ENCODE data around the gene SERPINB2. TPM values are rescaled to one million over a fixed set of nuclear protein-coding genes. Genes with fewer than 3 reads are reported as not detected.
A peak's percentile ranks its signal among the peaks of the same experiment; 100 is the strongest.

Gene SERPINB2, protein sequence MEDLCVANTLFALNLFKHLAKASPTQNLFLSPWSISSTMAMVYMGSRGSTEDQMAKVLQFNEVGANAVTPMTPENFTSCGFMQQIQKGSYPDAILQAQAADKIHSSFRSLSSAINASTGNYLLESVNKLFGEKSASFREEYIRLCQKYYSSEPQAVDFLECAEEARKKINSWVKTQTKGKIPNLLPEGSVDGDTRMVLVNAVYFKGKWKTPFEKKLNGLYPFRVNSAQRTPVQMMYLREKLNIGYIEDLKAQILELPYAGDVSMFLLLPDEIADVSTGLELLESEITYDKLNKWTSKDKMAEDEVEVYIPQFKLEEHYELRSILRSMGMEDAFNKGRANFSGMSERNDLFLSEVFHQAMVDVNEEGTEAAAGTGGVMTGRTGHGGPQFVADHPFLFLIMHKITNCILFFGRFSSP
- not detected for total RNA-seq

DNA sequence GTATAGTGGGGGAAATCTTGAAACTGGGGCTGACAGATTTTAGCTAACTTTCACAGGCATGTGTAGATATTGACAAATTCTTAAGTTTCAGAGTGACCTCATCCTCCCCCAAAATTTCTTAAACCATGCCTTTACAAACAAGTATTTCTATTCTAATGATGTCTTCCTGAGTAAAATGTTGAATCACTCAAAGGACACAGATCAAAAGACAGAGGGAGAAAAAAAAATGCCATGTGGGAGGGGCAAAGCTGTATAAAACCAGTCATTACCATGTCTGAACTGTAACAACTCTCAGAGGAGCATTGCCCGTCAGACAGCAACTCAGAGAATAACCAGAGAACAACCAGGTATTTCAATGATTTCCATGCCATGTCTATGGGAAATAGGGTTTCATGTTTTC lies at the start of gene SERPINB2:
Gene SERPINB2, plus strand, starts transcription at position 282 of the 400 bp plus-strand sequence. CDS start 3,740 bp downstream, outside the sequence.
- Mint-ChIP-seq H3K36me3 (ENCODE audit: low read depth) (no peaks in the 10 kb centered on the region), H3K27ac (no peak within 1 kb of the TSS), H3K27me3 (peaks cover 15% of the 10 kb centered on the region), H3K9me3 (no peaks in the 10 kb centered on the region), H3K4me1 (ENCODE audit: low read depth) (peaks cover 2% of the 10 kb centered on the region), H3K4me3 (no peak within 1 kb of the TSS)
- ChIA-PET POLR2A (no interaction called here), CTCF (no interaction called here)
- TF ChIP-seq, protein P1, sequence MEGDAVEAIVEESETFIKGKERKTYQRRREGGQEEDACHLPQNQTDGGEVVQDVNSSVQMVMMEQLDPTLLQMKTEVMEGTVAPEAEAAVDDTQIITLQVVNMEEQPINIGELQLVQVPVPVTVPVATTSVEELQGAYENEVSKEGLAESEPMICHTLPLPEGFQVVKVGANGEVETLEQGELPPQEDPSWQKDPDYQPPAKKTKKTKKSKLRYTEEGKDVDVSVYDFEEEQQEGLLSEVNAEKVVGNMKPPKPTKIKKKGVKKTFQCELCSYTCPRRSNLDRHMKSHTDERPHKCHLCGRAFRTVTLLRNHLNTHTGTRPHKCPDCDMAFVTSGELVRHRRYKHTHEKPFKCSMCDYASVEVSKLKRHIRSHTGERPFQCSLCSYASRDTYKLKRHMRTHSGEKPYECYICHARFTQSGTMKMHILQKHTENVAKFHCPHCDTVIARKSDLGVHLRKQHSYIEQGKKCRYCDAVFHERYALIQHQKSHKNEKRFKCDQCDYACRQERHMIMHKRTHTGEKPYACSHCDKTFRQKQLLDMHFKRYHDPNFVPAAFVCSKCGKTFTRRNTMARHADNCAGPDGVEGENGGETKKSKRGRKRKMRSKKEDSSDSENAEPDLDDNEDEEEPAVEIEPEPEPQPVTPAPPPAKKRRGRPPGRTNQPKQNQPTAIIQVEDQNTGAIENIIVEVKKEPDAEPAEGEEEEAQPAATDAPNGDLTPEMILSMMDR (IDR thresholded peaks at IDR 0.05), result no peak
- DNase-seq, result peak; percentile 4
- intact Hi-C loops (cut with micrococcal nuclease), result no loop called here
- peak; percentile 67 for ATAC-seq

DNA sequence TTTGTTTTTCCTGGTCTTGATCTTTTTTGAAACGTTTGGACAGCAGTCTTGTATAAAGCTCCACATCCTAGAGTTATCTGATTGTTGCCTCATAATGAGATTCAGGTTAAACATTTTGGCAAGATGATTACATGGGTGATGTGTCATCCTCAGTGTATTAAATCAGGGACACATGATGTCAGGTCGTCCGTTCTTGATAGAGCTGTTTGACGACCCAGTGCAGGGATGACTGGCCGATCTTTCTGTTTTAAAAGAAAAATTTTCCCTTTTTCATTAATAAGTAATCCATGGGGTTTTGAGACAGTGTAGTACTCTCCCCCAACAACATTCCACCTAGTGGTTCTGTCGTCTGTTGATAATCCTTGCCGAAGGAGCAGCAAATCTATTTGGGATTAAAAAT lies 44.5 kb upstream of the SERPINB2 start:
- Mint-ChIP-seq H3K27me3 (peaks cover 14% of the 10 kb centered on the region), H3K4me3 (no peak overlapping the region), H3K4me1 (ENCODE audit: low read depth) (no peaks in the 10 kb centered on the region), H3K36me3 (ENCODE audit: low read depth) (no peaks in the 10 kb centered on the region), H3K27ac (no peak overlapping the region), H3K9me3 (no peaks in the 10 kb centered on the region)
- intact Hi-C loops (cut with micrococcal nuclease), result no loop called here
- ATAC-seq (no peak), DNase-seq (no peak)
- POLR2A ChIA-PET, result no interaction called here
- CTCF ChIA-PET, result interaction anchor here (0.6 to 1.8 kb wide), 4 partner anchors 13 to 328 kb away, joined by 3 to 19 read pairs (median 3); no protein-coding TSS in a partner anchor
- TF ChIP-seq, protein P1 (IDR thresholded peaks at IDR 0.05), result no peak

DNA sequence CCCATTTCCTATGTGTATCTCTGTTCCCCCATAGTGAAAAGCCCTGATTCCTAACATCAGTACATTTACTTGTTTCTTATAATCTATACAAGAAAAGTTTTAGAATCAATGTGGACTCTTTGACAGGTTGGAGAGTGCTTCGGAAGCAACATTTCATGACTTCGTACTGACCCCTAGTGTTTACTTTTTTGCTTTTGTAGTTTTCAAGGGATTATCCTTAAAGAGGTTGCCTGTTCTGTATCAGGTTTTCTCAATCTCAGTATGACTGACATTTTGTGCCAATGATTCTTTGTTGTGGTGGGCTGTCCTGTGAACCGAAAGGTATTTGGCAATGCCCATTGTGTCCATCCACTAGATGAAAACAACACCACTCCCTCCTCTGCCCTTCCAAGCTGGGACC lies 43.3 kb upstream of the SERPINB2 start:
- POLR2A ChIA-PET, result no interaction called here
- CTCF ChIA-PET, result interaction anchor here (1.2 to 2.2 kb wide), 3 partner anchors 17 to 326 kb away, joined by 3 to 19 read pairs (median 12); no protein-coding TSS in a partner anchor
- Mint-ChIP-seq H3K36me3 (ENCODE audit: low read depth) (no peaks in the 10 kb centered on the region), H3K9me3 (no peaks in the 10 kb centered on the region), H3K27ac (no peak overlapping the region), H3K4me3 (no peak overlapping the region), H3K27me3 (peaks cover 14% of the 10 kb centered on the region), H3K4me1 (ENCODE audit: low read depth) (no peaks in the 10 kb centered on the region)
- DNase-seq, result no peak
- ATAC-seq, result no peak
- TF ChIP-seq, protein P1 (IDR thresholded peaks at IDR 0.05), result no peak
- intact Hi-C loops (cut with micrococcal nuclease), result no loop called here

DNA sequence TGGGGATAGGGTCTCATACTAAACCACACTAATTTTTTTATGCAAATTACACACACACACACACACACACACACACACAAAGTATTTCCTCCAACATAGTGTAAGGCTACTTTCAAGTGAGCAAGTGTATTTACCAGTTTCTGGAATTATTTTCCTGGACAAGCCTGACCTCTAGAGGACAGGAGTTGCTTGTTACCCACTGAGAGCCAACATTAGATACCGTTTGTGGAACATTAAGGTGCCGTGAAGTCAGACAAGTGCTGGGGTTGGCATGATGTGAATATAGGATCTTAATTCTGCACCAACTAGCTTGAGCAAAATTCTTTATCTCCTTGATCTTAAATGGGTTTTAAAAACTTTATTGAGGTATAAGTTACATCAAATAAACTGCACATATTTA lies 39.3 kb upstream of the SERPINB2 start:
- ATAC-seq (no peak), DNase-seq (peak; percentile 5)
- intact Hi-C loops (cut with micrococcal nuclease), result loop anchor here (5.0 kb wide), 1 partner anchor 331 kb away; no protein-coding TSS in a partner anchor
- POLR2A ChIA-PET, result no interaction called here
- H3K27ac Mint-ChIP-seq, result no peak overlapping the region
- no peaks in the 10 kb centered on the region for H3K9me3 Mint-ChIP-seq
- H3K27me3 Mint-ChIP-seq, result peaks cover 8% of the 10 kb centered on the region
- H3K36me3 Mint-ChIP-seq (ENCODE audit: low read depth), result no peaks in the 10 kb centered on the region
- no peaks in the 10 kb centered on the region for H3K4me1 Mint-ChIP-seq (ENCODE audit: low read depth)
- no peak overlapping the region for H3K4me3 Mint-ChIP-seq
- TF ChIP-seq, protein P1 (IDR thresholded peaks at IDR 0.05), result peak; percentile 15
- CTCF ChIA-PET, result interaction anchor here (2.0 kb wide), 1 partner anchor 330 kb away, joined by 12 read pairs; no protein-coding TSS in a partner anchor

DNA sequence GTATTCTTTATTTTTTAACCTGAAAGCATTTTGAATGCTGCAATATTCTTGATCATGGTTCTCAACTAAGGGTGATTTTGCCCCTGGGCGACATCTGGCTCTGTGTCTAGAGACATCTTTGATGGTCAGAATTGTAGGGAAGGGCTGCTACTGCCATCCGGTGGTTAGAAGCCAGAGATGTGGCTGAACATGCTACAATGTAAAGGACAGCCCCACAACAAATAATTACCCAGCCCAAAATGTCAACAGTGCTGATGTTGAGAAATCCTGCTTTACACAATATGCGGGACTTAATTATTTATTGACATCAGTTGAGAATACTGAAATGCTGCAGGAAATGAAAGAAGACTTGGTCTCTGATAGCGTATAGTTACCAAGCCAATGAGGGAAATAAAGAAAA lies 37.5 kb upstream of the SERPINB2 start:
- intact Hi-C loops (cut with micrococcal nuclease), result no loop called here
- no peaks in the 10 kb centered on the region for H3K4me1 Mint-ChIP-seq (ENCODE audit: low read depth)
- no peak overlapping the region for H3K27ac Mint-ChIP-seq
- DNase-seq, result peak; percentile 43
- TF ChIP-seq, protein P1 (IDR thresholded peaks at IDR 0.05), result no peak
- no peaks in the 10 kb centered on the region for H3K36me3 Mint-ChIP-seq (ENCODE audit: low read depth)
- H3K9me3 Mint-ChIP-seq, result no peaks in the 10 kb centered on the region
- no peak overlapping the region for H3K4me3 Mint-ChIP-seq
- ATAC-seq, result no peak
- POLR2A ChIA-PET, result no interaction called here
- CTCF ChIA-PET, result no interaction called here
- H3K27me3 Mint-ChIP-seq, result peaks cover 1% of the 10 kb centered on the region

Measured in activated CD8-positive, alpha-beta T cell treated with anti-CD3 and anti-CD28 coated beads for 36 hours (primary cell).